CD14-positive monocyte (primary cell): Measurements from ENCODE around the gene VSIR. TPM values are rescaled to one million over a fixed set of nuclear protein-coding genes. Genes with fewer than 3 reads are reported as not detected.

Experiments used
- DNase-seq, 3 donors: peaks; one replicate each; pipeline ENCODE4 v3.0.0-alpha.2; 2011 to 2022
- H2AFZ ChIP-seq: 2 replicates; pipeline ENCODE4 v1.6.0; 2012; ENCODE audit warnings: mild to moderate bottlenecking, low read depth, low read length, inconsistent platforms; ENCODE audit not compliant: insufficient read depth, poor library complexity, severe bottlenecking
- H3K27ac ChIP-seq, 2 donors: 1 replicate in 1 of 2; 2 replicates in 1 of 2; pipeline ENCODE4 v1.5.1; 2012 to 2013; ENCODE audit warnings: low read length in 2 of 2, control low read depth in 1 of 2, inconsistent platforms in 1 of 2, low read depth in 1 of 2, mild to moderate bottlenecking in 1 of 2
- H3K27me3 ChIP-seq, 2 donors: one replicate each; pipeline versions ENCODE4 v1.6.0 to v1.6.1; 2011 to 2013; ENCODE audit warnings: low read length in 2 of 2; ENCODE audit not compliant: control insufficient read depth in 2 of 2, insufficient read depth in 2 of 2
- H3K36me3 ChIP-seq, 2 donors: replicated peaks in 1 of 2; 1 replicate in 1 of 2; 2 replicates in 1 of 2; pipeline versions ENCODE4 v1.5.1 to v1.6.1; 2012 to 2013; ENCODE audit warnings: low read length in 2 of 2, control low read depth in 1 of 2, inconsistent platforms in 1 of 2, mild to moderate bottlenecking in 1 of 2; ENCODE audit not compliant: insufficient read depth in 2 of 2, control insufficient read depth in 1 of 2
- H3K4me1 ChIP-seq, 2 donors: 1 replicate in 1 of 2; 2 replicates in 1 of 2; pipeline versions ENCODE4 v1.5.1 to v1.6.1; 2012 to 2013; ENCODE audit warnings: low read length in 2 of 2, control low read depth in 1 of 2, inconsistent platforms in 1 of 2, mild to moderate bottlenecking in 1 of 2, moderate library complexity in 1 of 2; ENCODE audit not compliant: insufficient read depth in 2 of 2, control insufficient read depth in 1 of 2
- H3K4me2 ChIP-seq: replicated peaks from 2 replicates; pipeline ENCODE3; 2012; ENCODE audit warnings: low read length, moderate library complexity, mild to moderate bottlenecking; ENCODE audit not compliant: poor library complexity, severe bottlenecking; ENCODE audit errors: extremely low read depth
- H3K4me3 ChIP-seq, 3 experiments: fragments of 200-600 bp in 1 of 3; sonication (generic) in 1 of 3; replicated peaks in 1 of 3; 1 replicate in 2 of 3; 2 replicates in 1 of 3; pipeline ENCODE4 v1.5.1; 2011 to 2013; ENCODE audit warnings: low read length in 3 of 3, mild to moderate bottlenecking in 3 of 3, control low read depth in 2 of 3, low read depth in 2 of 3, inconsistent platforms in 1 of 3, moderate library complexity in 1 of 3
- H3K79me2 ChIP-seq: 2 replicates; pipeline ENCODE4 v1.6.0; 2012; ENCODE audit warnings: mild to moderate bottlenecking, control low read depth, inconsistent platforms, low read length, moderate library complexity; ENCODE audit not compliant: insufficient read depth
- H3K9ac ChIP-seq: 2 replicates; pipeline ENCODE4 v1.6.0; 2017; ENCODE audit warnings: low read length, mild to moderate bottlenecking; ENCODE audit not compliant: insufficient read depth, poor library complexity, severe bottlenecking
- H3K9me3 ChIP-seq, 2 donors: replicated peaks in 1 of 2; 1 replicate in 1 of 2; 2 replicates in 1 of 2; pipeline versions ENCODE4 v1.5.1 to v1.6.1; 2012 to 2013; ENCODE audit warnings: low read length in 2 of 2, control low read depth in 1 of 2; ENCODE audit not compliant: control insufficient read depth in 1 of 2, insufficient read depth in 1 of 2
- H4K20me1 ChIP-seq: 2 replicates; pipeline ENCODE4 v1.6.0; 2012; ENCODE audit warnings: mild to moderate bottlenecking, low read length, control low read depth, moderate library complexity; ENCODE audit not compliant: insufficient read depth
- H3K27ac Mint-ChIP-seq, 7 donors: one replicate each; pipeline ENCODE4 v1.8.0; 2020; ENCODE audit warnings: mild to moderate bottlenecking in 7 of 7, mixed read lengths in 7 of 7, moderate library complexity in 6 of 7, inconsistent platforms in 2 of 7
- H3K27me3 Mint-ChIP-seq, 3 donors: one replicate each; pipeline ENCODE4 v1.8.0; 2021 to 2022; ENCODE audit warnings: low read depth in 3 of 3, mild to moderate bottlenecking in 3 of 3, mixed read lengths in 3 of 3, moderate library complexity in 3 of 3, inconsistent platforms in 1 of 3
- H3K36me3 Mint-ChIP-seq, 2 donors: one replicate each; pipeline ENCODE4 v1.8.0; 2020; ENCODE audit warnings: mixed read lengths in 2 of 2, inconsistent platforms in 1 of 2, mild to moderate bottlenecking in 1 of 2
- H3K4me1 Mint-ChIP-seq: one replicate; pipeline ENCODE4 v1.8.0; 2020; ENCODE audit warnings: mild to moderate bottlenecking, mixed read lengths
- H3K4me3 Mint-ChIP-seq, 2 donors: one replicate each; pipeline ENCODE4 v1.8.0; 2020; ENCODE audit warnings: mild to moderate bottlenecking in 2 of 2, mixed read lengths in 2 of 2, moderate library complexity in 1 of 2
- H3K9me3 Mint-ChIP-seq, 7 donors: one replicate each; pipeline ENCODE4 v1.8.0; 2020 to 2022; ENCODE audit warnings: mixed read lengths in 7 of 7, mild to moderate bottlenecking in 6 of 7, moderate library complexity in 6 of 7, inconsistent platforms in 2 of 7
- WGBS: methylation state at CpG from one replicate; pipeline ENCODE4 v1.1.5; 2013; ENCODE audit warnings: missing lambda C conversion rate; ENCODE audit not compliant: insufficient coverage; 5-methylcytosine and 5-hydroxymethylcytosine counted together
- intact Hi-C, 2 donors: fragments of 100-400 bp; cut with micrococcal nuclease; formaldehyde crosslinking; loops; one replicate each; pipeline versions ENCODE4 v1.15.0 to v1.15.1; 2023
- polyA plus RNA-seq, 3 donors: library from polyadenylated mRNA; depleted of rRNA in 1 of 3; unstranded in 2 of 3; stranded (reverse) in 1 of 3; fragments of 300-500 nt in 2 of 3; fragments of >200 nt in 1 of 3; fragmentation: Illumina TruSeq in 2 of 3; gene quantifications; 1 replicate in 2 of 3; 2 replicates in 1 of 3; pipeline ENCODE4 v1.2.3, GENCODE V29; 2012 to 2021
- TF ChIP-seq, protein P1 (sequence below): fragments of 200-600 bp; IDR thresholded peaks from one replicate; pipeline ENCODE4 v1.8.0; 2022; ENCODE audit warnings: antibody characterized with exemption, mild to moderate bottlenecking

VSIR gene
- polyA plus RNA-seq, 3 donors = 635 to 1,133 (median 801) TPM

DNA sequence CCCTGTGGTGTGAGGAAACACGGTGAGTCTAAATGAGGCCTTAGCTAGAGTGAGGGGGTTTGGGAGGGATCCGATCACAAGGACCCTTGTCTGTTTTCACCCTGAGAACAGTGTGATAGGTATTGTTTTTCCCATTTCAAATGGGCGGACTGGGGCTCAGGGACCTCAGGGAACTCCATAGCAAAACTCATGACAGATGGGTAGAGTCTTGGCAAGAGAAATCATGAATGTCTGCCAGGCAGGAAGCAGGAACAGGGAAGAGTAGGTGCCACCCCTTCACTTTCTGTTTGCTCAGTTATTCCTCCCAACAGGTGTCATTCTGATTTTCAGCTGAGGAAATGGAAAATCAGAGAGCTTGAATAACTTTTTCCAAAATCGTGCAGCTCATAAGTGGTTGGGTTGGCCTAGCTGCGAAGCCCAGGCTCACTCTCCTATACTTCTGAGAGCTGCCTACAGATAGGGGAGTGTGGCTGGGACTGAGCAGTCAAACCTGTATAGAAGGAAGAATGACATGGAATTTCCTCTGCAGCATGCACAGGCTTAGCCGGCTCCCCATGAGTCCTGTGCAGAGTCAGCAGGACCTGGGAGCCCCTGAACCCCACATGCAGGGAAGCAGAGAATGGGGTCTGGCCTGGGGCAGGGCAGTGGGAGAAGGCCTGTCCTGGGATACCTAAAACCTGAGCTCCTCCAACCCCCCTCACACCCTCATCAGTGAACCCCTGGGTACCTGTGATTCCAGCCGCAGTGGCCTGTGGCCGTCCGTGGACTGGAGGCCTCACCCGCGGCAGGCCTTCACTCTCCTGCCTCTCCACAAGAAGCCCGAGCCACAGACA, 36.1 kb downstream of the VSIR start:
- Histone ChIP-seq H2AFZ (no peak overlapping the region), H3K79me2 (no peaks in the 10 kb centered on the region), H3K9me3 (peaks cover 0 to under 1% of the 10 kb centered on the region in 2 donors), H3K9ac (peak overlapping the region; percentile 28), H3K4me3 (peak overlapping the region in 1 of 3 experiments; percentile 31), H3K36me3 (peaks cover 12 to 36% of the 10 kb centered on the region in 2 donors), H4K20me1 (no peaks in the 10 kb centered on the region), H3K27me3 (no peaks in the 10 kb centered on the region), H3K27ac (peak overlapping the region; percentile 37 to 68), H3K4me1 (peaks cover 83 to 89% of the 10 kb centered on the region in 2 donors), H3K4me2 (peak overlapping the region; percentile 17)
- TF ChIP-seq, protein P1, sequence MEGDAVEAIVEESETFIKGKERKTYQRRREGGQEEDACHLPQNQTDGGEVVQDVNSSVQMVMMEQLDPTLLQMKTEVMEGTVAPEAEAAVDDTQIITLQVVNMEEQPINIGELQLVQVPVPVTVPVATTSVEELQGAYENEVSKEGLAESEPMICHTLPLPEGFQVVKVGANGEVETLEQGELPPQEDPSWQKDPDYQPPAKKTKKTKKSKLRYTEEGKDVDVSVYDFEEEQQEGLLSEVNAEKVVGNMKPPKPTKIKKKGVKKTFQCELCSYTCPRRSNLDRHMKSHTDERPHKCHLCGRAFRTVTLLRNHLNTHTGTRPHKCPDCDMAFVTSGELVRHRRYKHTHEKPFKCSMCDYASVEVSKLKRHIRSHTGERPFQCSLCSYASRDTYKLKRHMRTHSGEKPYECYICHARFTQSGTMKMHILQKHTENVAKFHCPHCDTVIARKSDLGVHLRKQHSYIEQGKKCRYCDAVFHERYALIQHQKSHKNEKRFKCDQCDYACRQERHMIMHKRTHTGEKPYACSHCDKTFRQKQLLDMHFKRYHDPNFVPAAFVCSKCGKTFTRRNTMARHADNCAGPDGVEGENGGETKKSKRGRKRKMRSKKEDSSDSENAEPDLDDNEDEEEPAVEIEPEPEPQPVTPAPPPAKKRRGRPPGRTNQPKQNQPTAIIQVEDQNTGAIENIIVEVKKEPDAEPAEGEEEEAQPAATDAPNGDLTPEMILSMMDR = no peak
- WGBS = 57% methylated on average over 9 of the region's 12 CpGs
- DNase-seq = no peak
- Mint-ChIP-seq H3K27ac (peak overlapping the region; percentile 59 to 86 (median 77)), H3K27me3 (peaks cover 0 to 5% (median 4%) of the 10 kb centered on the region in 3 donors), H3K9me3 (peaks cover 0 to 4% (median 0%) of the 10 kb centered on the region in 7 donors), H3K4me3 (peak overlapping the region in 1 of 2 donors; percentile 64), H3K36me3 (peaks cover 47 to 68% of the 10 kb centered on the region in 2 donors), H3K4me1 (peaks cover 94% of the 10 kb centered on the region)
- intact Hi-C loops = no loop called here

DNA sequence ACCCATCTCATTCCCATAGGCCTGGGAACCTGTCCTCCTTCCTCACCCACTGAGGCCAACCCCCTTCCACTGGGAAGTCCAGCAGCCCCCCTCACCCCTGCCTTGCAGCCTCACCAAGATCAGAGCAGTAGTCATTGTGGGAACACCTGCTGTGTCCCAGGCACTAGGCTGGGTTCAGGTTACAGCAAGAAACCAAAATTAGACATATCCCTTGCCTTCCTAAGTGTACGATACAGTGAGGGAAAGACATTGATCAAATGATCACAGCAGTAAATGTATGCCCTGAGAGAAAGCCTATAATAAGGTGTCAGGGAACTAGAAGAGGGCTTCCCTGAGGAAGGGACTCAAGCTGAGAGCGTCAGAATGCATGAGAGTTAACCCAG, 36.8 kb downstream of the VSIR start:
- H3K36me3 ChIP-seq = peaks cover 11 to 36% of the 10 kb centered on the region in 2 donors
- no peaks in the 10 kb centered on the region for H4K20me1 ChIP-seq
- DNase-seq = no peak
- 64% methylated on average over 1 of the region's 2 CpGs for WGBS
- H3K9me3 ChIP-seq = no peaks in the 10 kb centered on the region
- peak overlapping the region in 1 of 3 experiments; percentile 55 for H3K4me3 ChIP-seq
- peaks cover 94% of the 10 kb centered on the region for H3K4me1 Mint-ChIP-seq
- H3K4me3 Mint-ChIP-seq = peak overlapping the region in 1 of 2 donors; percentile 57
- H3K9me3 Mint-ChIP-seq = peaks cover 0 to 4% (median 0%) of the 10 kb centered on the region in 7 donors
- intact Hi-C loops = no loop called here
- H3K27ac Mint-ChIP-seq = peak overlapping the region; percentile 33 to 84 (median 64)
- H3K36me3 Mint-ChIP-seq = peaks cover 48 to 68% of the 10 kb centered on the region in 2 donors
- H3K27me3 Mint-ChIP-seq = peaks cover 0 to 4% (median 3%) of the 10 kb centered on the region in 3 donors
- peaks cover 80 to 89% of the 10 kb centered on the region in 2 donors for H3K4me1 ChIP-seq
- H2AFZ ChIP-seq = no peak overlapping the region
- H3K27me3 ChIP-seq = no peaks in the 10 kb centered on the region
- H3K27ac ChIP-seq = peak overlapping the region; percentile 38 to 68
- peak overlapping the region; percentile 56 for H3K4me2 ChIP-seq
- no peak overlapping the region for H3K9ac ChIP-seq
- no peaks in the 10 kb centered on the region for H3K79me2 ChIP-seq
- TF ChIP-seq, protein P1 = no peak
